Breast epithelium (tissue), 4 donors: ENCODE results near the gene PDZD7. TPM values are rescaled to one million over a fixed set of nuclear protein-coding genes. Genes with fewer than 3 reads are reported as not detected.

Source experiments
- DNase-seq, 2 donors: peaks; one replicate each; pipeline ENCODE4 v3.0.0-alpha.2; 2019; ENCODE audit warnings: low spot score in 2 of 2
- H3K27ac ChIP-seq, 2 donors: fragments of 200-600 bp; sonication (generic) in 1 of 2; one replicate each; pipeline ENCODE4 v1.5.1; 2016 to 2019; ENCODE audit warnings: mild to moderate bottlenecking in 1 of 2
- H3K27me3 ChIP-seq, 2 donors: fragments of 200-600 bp; sonication (generic) in 1 of 2; one replicate each; pipeline versions ENCODE4 v1.5.1 to v1.6.0; 2017 to 2019; ENCODE audit warnings: control low read depth in 1 of 2, mild to moderate bottlenecking in 1 of 2
- H3K36me3 ChIP-seq: fragments of 200-600 bp; one replicate; pipeline ENCODE4 v1.5.1; 2019
- H3K4me1 ChIP-seq, 2 donors: fragments of 200-600 bp; sonication (generic); one replicate each; pipeline ENCODE4 v1.5.1; 2016 to 2019; ENCODE audit warnings: control low read depth in 1 of 2
- H3K4me3 ChIP-seq, 3 donors: fragments of 200-600 bp; sonication (generic); 1 replicate in 2 of 3; 2 replicates in 1 of 3; pipeline ENCODE4 v1.5.1; 2016 to 2019; ENCODE audit warnings: mild to moderate bottlenecking in 3 of 3, moderate library complexity in 2 of 3
- H3K9me3 ChIP-seq, 2 donors: fragments of 200-600 bp; sonication (generic) in 1 of 2; one replicate each; pipeline ENCODE4 v1.5.1; 2016 to 2019; ENCODE audit warnings: control low read depth in 1 of 2
- CTCF ChIP-seq, 3 donors: fragments of 450-650 bp; IDR thresholded peaks; one replicate each; pipeline ENCODE4 v1.5.1; 2016 to 2017; ENCODE audit warnings: antibody characterized with exemption in 3 of 3, mild to moderate bottlenecking in 3 of 3, moderate library complexity in 3 of 3
- POLR2A ChIP-seq: fragments of 450-650 bp; IDR thresholded peaks from one replicate; pipeline ENCODE4 v1.6.1; 2016; ENCODE audit warnings: antibody characterized with exemption, mild to moderate bottlenecking, moderate library complexity
- POLR2AphosphoS5 ChIP-seq, 3 donors: sonication (generic); formaldehyde crosslinking; IDR thresholded peaks; one replicate each; pipeline ENCODE4 v1.6.1; 2017; ENCODE audit warnings: antibody characterized with exemption in 3 of 3
- intact Hi-C: fragments of 100-400 bp; cut with DNase I; formaldehyde crosslinking; loops from one replicate; pipeline ENCODE4 v1.15.1; 2023; ENCODE audit warnings: low total_unique reads
- total RNA-seq, 3 donors: library from RNA; depleted of rRNA; stranded (reverse); fragments of >200 nt; gene quantifications; one replicate each; pipeline ENCODE4 v1.1.0, GENCODE V29; 2016

The PDZD7 gene
- total RNA-seq, 3 donors from 2014 or later = 0.48 to 2.3 (median 0.66) TPM

GRCh38 chr10:100960251-100960650 lies 70.7 kb downstream of the PDZD7 start:
- intact Hi-C loops = no loop called here
- no peak for DNase-seq
- Histone ChIP-seq H3K27me3 (no peaks in the 10 kb centered on the region), H3K9me3 (no peaks in the 10 kb centered on the region), H3K36me3 (peaks cover 3% of the 10 kb centered on the region), H3K4me1 (no peaks in the 10 kb centered on the region), H3K27ac (no peak overlapping the region), H3K4me3 (no peak overlapping the region)
- TF ChIP-seq POLR2A = no peak
- no peak for TF ChIP-seq CTCF (IDR thresholded peaks at IDR 0.05)
- no peak for TF ChIP-seq POLR2AphosphoS5 (IDR thresholded peaks at IDR 0.05)

Other genes with a start within 250 kb of the PDZD7 start
- gene SLF2, start 118.2 kb downstream of the PDZD7 start, total RNA-seq = 10 to 100 TPM; 24.8 to 34.2 (median 31.8) TPM
- gene SEMA4G, start 61.6 kb downstream of the PDZD7 start, total RNA-seq = 1 to 10 TPM in 2 of 3 donors, under 1 TPM in 1; 0.48 to 2.9 (median 2.2) TPM
- 100 to 1,000 TPM in 1 of 3 donors, 10 to 100 TPM in 2; 75.4 to 104 (median 84.6) TPM for gene MRPL43, start 43.6 kb downstream of the PDZD7 start, total RNA-seq
- gene TWNK, start 43.6 kb downstream of the PDZD7 start, total RNA-seq = 1 to 10 TPM; 3.4 to 7.5 (median 5.3) TPM
- gene LZTS2, start 31.3 kb downstream of the PDZD7 start, total RNA-seq = 10 to 100 TPM; 44.0 to 67.5 (median 61.3) TPM
- 10 to 100 TPM; 63.7 to 90.4 (median 75.7) TPM for gene SFXN3, start 105 bp upstream of the PDZD7 start, total RNA-seq
- 1 to 10 TPM; 2.8 to 4.9 (median 4.5) TPM for gene KAZALD1, start 30.9 kb upstream of the PDZD7 start, total RNA-seq
- not detected for gene TLX1, start 100.2 kb upstream of the PDZD7 start, total RNA-seq
- not detected for gene LBX1, start 198.3 kb upstream of the PDZD7 start, total RNA-seq